ENCODE results near the gene HMGXB3. TPM values are rescaled to one million over a fixed set of nuclear protein-coding genes. Genes with fewer than 3 reads are reported as not detected.

The HMGXB3 gene
- total RNA-seq, 1 experiment from 2014 or later, result 26.9 TPM

DNA sequence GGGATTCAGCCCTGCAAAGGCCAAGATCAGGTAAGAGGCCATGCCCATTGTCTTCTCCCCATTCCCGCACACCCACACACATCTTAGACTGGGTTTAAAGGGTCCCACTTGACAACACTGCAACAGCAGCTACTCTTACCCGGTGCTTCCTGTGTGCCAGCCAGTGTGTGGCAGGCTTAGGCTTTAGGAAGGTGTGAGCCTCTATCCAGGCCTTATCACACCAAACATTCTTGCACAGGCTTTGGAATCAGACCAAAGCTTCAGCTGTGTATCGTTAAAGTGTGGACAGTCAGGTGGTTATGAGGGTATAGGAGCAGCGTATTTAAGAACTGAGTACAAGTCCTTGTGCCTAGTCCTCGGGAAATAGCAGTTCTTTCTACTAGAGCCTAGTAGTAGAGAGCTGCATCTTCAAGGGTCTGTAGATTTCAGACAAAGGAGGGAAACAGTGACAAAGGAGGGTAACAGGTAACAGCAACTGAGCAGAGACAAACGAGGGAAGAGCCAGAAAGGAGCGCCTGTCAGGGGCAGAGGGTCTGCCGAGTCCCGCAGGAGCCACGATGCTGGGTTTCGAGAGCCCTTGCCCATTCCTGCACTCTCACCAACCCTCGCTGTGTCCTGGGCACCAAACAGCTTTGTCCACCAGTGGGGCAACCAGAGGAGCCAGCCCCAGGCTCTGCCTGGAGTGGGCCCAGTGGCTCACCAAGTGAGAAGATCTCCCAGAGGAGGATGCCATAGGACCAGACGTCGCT is 55.0 kb downstream of the HMGXB3 start:
- Histone ChIP-seq H2BK15ac (ENCODE audit: low read depth, low read length) (no peak overlapping the region), H4K91ac (ENCODE audit: insufficient read length, low read depth, low read length) (no peak overlapping the region), H3K23me2 (ENCODE audit: insufficient read length, low read depth, low read length, poor library complexity, severe bottlenecking) (no peaks in the 10 kb centered on the region), H3K4ac (ENCODE audit: low read depth, low read length) (no peak overlapping the region), H3K18ac (ENCODE audit: insufficient read length, low read depth, low read length) (no peak overlapping the region), H3K4me1 (ENCODE audit: insufficient read depth, low read length) (peaks cover 4% of the 10 kb centered on the region; the same call in 1 of the 2 replicates), H3T11ph (ENCODE audit: low read length) (no peak overlapping the region), H3K79me2 (ENCODE audit: insufficient read depth, low read length) (no peaks in the 10 kb centered on the region), H4K8ac (replicated peaks; ENCODE audit: insufficient read length, low read depth, low read length) (no peak overlapping the region), H2BK5ac (ENCODE audit: insufficient read length, low read length) (no peak overlapping the region), H4K5ac (ENCODE audit: insufficient read length, low read depth, low read length) (no peak overlapping the region), H3K4me2 (ENCODE audit: insufficient read depth, insufficient read length, low read length) (no peak overlapping the region), H3K27ac (ENCODE audit: insufficient read length, low read depth, low read length) (no peak overlapping the region), H3K79me1 (ENCODE audit: insufficient read depth, low read depth, low read length, poor library complexity, severe bottlenecking) (no peaks in the 10 kb centered on the region), H4K20me1 (ENCODE audit: control insufficient read depth, insufficient read depth, insufficient read length) (no peaks in the 10 kb centered on the region), H3K23ac (ENCODE audit: insufficient read length, low read depth, low read length) (no peak overlapping the region), H3K9me3 (ENCODE audit: control insufficient read depth, low read depth, low read length) (no peaks in the 10 kb centered on the region), H2AFZ (ENCODE audit: low read length) (no peak overlapping the region), H2BK20ac (ENCODE audit: low read depth, low read length, poor library complexity, severe bottlenecking) (no peak overlapping the region), H2BK12ac (ENCODE audit: insufficient read length, low read depth, low read length) (no peak overlapping the region), H2BK120ac (ENCODE audit: low read depth, low read length, poor library complexity, severe bottlenecking) (no peak overlapping the region), H3K27me3 (ENCODE audit: insufficient read depth, low read length) (no peaks in the 10 kb centered on the region), H3K9ac (ENCODE audit: extremely low read depth, insufficient read length, low read length) (no peak overlapping the region), H2AK5ac (ENCODE audit: insufficient read length, low read length) (no peak overlapping the region), H3K14ac (ENCODE audit: insufficient read depth, low read length) (no peak overlapping the region), H3K56ac (ENCODE audit: insufficient read length, low read depth, low read length) (no peak overlapping the region)
- no peaks in the 10 kb centered on the region for H3K9me3 Mint-ChIP-seq
- DNase-seq, result no peak
- peaks cover 13 to 44% (median 37%) of the 10 kb centered on the region in 3 experiments; a peak in 6 of 7 replicates for H3K36me3 Mint-ChIP-seq (ENCODE audit: insufficient read depth in 1 of 3, low read depth in 3 of 3)
- H3K27ac Mint-ChIP-seq, result peak overlapping the region in 1 of 3 experiments; percentile 44; a peak in 1 of 7 replicates
- H3K27me3 Mint-ChIP-seq (ENCODE audit: low read depth), result peaks cover 23% of the 10 kb centered on the region
- H3K4me1 Mint-ChIP-seq, result peaks cover 21 to 26% of the 10 kb centered on the region in 2 experiments
- WGBS (ENCODE audit: extremely low coverage, insufficient read length, low lambda C conversion rate), result no CpG with 5 or more reads among the region's 14 CpGs
- H3K4me3 Mint-ChIP-seq, result no peak overlapping the region
- TF ChIP-seq, protein P1, sequence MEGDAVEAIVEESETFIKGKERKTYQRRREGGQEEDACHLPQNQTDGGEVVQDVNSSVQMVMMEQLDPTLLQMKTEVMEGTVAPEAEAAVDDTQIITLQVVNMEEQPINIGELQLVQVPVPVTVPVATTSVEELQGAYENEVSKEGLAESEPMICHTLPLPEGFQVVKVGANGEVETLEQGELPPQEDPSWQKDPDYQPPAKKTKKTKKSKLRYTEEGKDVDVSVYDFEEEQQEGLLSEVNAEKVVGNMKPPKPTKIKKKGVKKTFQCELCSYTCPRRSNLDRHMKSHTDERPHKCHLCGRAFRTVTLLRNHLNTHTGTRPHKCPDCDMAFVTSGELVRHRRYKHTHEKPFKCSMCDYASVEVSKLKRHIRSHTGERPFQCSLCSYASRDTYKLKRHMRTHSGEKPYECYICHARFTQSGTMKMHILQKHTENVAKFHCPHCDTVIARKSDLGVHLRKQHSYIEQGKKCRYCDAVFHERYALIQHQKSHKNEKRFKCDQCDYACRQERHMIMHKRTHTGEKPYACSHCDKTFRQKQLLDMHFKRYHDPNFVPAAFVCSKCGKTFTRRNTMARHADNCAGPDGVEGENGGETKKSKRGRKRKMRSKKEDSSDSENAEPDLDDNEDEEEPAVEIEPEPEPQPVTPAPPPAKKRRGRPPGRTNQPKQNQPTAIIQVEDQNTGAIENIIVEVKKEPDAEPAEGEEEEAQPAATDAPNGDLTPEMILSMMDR (conservative IDR thresholded peaks at IDR 0.05), result no peak

Data from H9 (cell line).